DND-41 (cell line): ENCODE results near the gene PTPRD.

Experiments used
- ATAC-seq: fragments of 200-7000 bp; cut with Tn5 transposase; 3 replicates; pipeline ENCODE4 v1.9.1; 2021; ENCODE audit warnings: low read depth; ENCODE audit not compliant: insufficient read depth
- DNase-seq: peaks from one replicate; pipeline ENCODE4 v3.0.0-alpha.2; 2020
- H2AFZ ChIP-seq: 2 replicates; pipeline ENCODE4 v1.6.0; 2012; ENCODE audit warnings: low read depth, low read length
- H3K27ac ChIP-seq: 2 replicates; pipeline ENCODE4 v1.5.1; 2012; ENCODE audit warnings: low read length, inconsistent platforms
- H3K27me3 ChIP-seq: fragments of 200-600 bp; sonication (generic); 2 replicates; pipeline ENCODE4 v1.6.0; 2012; ENCODE audit warnings: low read length, mild to moderate bottlenecking, inconsistent platforms; ENCODE audit not compliant: insufficient read depth, poor library complexity
- H3K36me3 ChIP-seq: 2 replicates; pipeline ENCODE4 v1.5.1; 2012; ENCODE audit warnings: low read length, inconsistent platforms; ENCODE audit not compliant: insufficient read depth
- H3K4me1 ChIP-seq: 2 replicates; pipeline ENCODE4 v1.5.1; 2012; ENCODE audit warnings: mild to moderate bottlenecking, low read length; ENCODE audit not compliant: insufficient read depth
- H3K4me2 ChIP-seq: 2 replicates; pipeline ENCODE4 v1.6.0; 2012; ENCODE audit warnings: mild to moderate bottlenecking, moderate library complexity, low read length, inconsistent platforms; ENCODE audit not compliant: insufficient read depth
- H3K4me3 ChIP-seq, 2 experiments: fragments of 200-600 bp in 1 of 2; shearing (Covaris generic) in 1 of 2; 2 replicates each; pipeline ENCODE4 v1.5.1; 2012 to 2016; ENCODE audit warnings: inconsistent platforms in 2 of 2, low read length in 2 of 2, mild to moderate bottlenecking in 2 of 2, low read depth in 1 of 2, moderate library complexity in 1 of 2
- H3K79me2 ChIP-seq: 2 replicates; pipeline ENCODE4 v1.6.0; 2012; ENCODE audit warnings: low read length, inconsistent platforms; ENCODE audit not compliant: insufficient read depth
- H3K9ac ChIP-seq: 2 replicates; pipeline ENCODE4 v1.6.0; 2012; ENCODE audit warnings: low read depth, mild to moderate bottlenecking, inconsistent platforms, low read length, moderate library complexity
- H3K9me3 ChIP-seq: 2 replicates; pipeline ENCODE4 v1.5.1; 2012; ENCODE audit warnings: low read length, moderate library complexity, mild to moderate bottlenecking, inconsistent platforms; ENCODE audit not compliant: insufficient read depth, severe bottlenecking
- H4K20me1 ChIP-seq: 2 replicates; pipeline ENCODE4 v1.6.0; 2012; ENCODE audit warnings: low read length; ENCODE audit not compliant: insufficient read depth
- EZH2 ChIP-seq: IDR thresholded peaks from 3 replicates; pipeline ENCODE4 v1.6.1; 2012; ENCODE audit warnings: borderline replicate concordance, low read depth, mild to moderate bottlenecking, moderate library complexity, low read length, inconsistent platforms; ENCODE audit not compliant: severe bottlenecking
- TF ChIP-seq, protein P1 (sequence below): IDR thresholded peaks from 2 replicates; pipeline ENCODE4 v1.5.1; 2012; ENCODE audit warnings: borderline replicate concordance, low read length, moderate library complexity, mild to moderate bottlenecking; ENCODE audit not compliant: poor library complexity, severe bottlenecking; ENCODE audit errors: extremely low read depth

The PTPRD gene

DNA sequence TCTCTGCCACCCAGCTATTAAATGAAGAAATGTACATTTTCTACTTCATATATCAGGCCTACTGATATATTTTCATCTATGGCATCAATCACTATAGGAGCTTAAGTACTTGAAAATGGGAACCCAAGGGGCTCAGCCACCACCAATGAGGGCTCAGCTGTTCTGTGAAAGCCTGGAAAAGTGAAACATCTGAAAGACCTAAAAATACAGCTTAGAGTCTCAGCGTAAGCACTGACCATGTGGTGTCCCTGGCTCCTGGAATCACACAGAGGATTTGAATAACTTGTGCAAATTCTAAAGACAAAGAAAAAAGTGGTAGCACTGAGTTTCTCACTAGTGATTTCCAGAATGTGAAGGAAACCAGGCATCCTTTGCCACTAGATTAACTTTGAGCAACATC lies 64.5 kb downstream of the PTPRD start:
- TF ChIP-seq, protein P1, sequence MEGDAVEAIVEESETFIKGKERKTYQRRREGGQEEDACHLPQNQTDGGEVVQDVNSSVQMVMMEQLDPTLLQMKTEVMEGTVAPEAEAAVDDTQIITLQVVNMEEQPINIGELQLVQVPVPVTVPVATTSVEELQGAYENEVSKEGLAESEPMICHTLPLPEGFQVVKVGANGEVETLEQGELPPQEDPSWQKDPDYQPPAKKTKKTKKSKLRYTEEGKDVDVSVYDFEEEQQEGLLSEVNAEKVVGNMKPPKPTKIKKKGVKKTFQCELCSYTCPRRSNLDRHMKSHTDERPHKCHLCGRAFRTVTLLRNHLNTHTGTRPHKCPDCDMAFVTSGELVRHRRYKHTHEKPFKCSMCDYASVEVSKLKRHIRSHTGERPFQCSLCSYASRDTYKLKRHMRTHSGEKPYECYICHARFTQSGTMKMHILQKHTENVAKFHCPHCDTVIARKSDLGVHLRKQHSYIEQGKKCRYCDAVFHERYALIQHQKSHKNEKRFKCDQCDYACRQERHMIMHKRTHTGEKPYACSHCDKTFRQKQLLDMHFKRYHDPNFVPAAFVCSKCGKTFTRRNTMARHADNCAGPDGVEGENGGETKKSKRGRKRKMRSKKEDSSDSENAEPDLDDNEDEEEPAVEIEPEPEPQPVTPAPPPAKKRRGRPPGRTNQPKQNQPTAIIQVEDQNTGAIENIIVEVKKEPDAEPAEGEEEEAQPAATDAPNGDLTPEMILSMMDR = no peak
- TF ChIP-seq EZH2 = no peak
- Histone ChIP-seq H3K4me1 (no peaks in the 10 kb centered on the region), H3K4me3 (no peak overlapping the region), H3K9me3 (no peaks in the 10 kb centered on the region), H3K9ac (no peak overlapping the region), H4K20me1 (no peaks in the 10 kb centered on the region), H2AFZ (no peak overlapping the region), H3K27me3 (no peaks in the 10 kb centered on the region), H3K36me3 (no peaks in the 10 kb centered on the region), H3K4me2 (no peak overlapping the region), H3K79me2 (no peaks in the 10 kb centered on the region), H3K27ac (no peak overlapping the region)
- DNase-seq (no peak), ATAC-seq (no peak)

DNA sequence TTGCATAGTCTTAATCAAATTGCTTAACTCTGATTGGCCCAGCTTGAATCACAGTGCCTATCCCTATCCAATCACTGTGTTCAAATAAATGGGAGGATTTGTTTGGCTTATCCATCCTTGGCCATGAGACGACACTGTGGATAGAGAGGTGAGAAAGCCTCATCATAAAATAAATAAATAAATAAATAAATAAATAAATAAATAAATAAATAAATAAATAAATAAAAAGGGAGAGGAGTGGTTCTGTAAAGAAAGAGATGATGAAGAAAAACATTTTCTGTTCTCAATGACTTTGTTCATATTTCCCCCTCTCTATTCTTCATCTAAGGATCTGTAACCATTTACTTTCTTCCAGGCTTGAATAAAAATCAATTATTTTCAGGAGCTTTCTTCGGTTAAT lies 74.7 kb downstream of the PTPRD start:
- TF ChIP-seq, protein P1 = no peak
- TF ChIP-seq EZH2 = no peak
- no peak overlapping the region for H3K4me3 ChIP-seq
- H3K4me2 ChIP-seq = no peak overlapping the region
- H3K27ac ChIP-seq = no peak overlapping the region
- no peaks in the 10 kb centered on the region for H3K36me3 ChIP-seq
- H3K4me1 ChIP-seq = no peaks in the 10 kb centered on the region
- H4K20me1 ChIP-seq = no peaks in the 10 kb centered on the region
- no peak for DNase-seq
- no peaks in the 10 kb centered on the region for H3K27me3 ChIP-seq
- ATAC-seq = no peak
- no peaks in the 10 kb centered on the region for H3K79me2 ChIP-seq
- H3K9me3 ChIP-seq = no peaks in the 10 kb centered on the region
- H3K9ac ChIP-seq = no peak overlapping the region
- H2AFZ ChIP-seq = no peak overlapping the region

- Histone ChIP-seq H3K27me3 (no peaks in the 10 kb centered on the region), H3K4me3 (no peak overlapping the region), H3K36me3 (no peaks in the 10 kb centered on the region), H3K9me3 (no peaks in the 10 kb centered on the region), H3K9ac (no peak overlapping the region), H2AFZ (no peak overlapping the region), H3K4me2 (no peak overlapping the region), H4K20me1 (no peaks in the 10 kb centered on the region), H3K27ac (no peak overlapping the region), H3K4me1 (no peaks in the 10 kb centered on the region), H3K79me2 (no peaks in the 10 kb centered on the region)
- DNase-seq = no peak
- no peak for ATAC-seq
- TF ChIP-seq EZH2 = no peak
- TF ChIP-seq, protein P1 = no peak
Measured at GRCh38 chr9:10534850-10535249, 78.0 kb downstream of the PTPRD start.

DNA sequence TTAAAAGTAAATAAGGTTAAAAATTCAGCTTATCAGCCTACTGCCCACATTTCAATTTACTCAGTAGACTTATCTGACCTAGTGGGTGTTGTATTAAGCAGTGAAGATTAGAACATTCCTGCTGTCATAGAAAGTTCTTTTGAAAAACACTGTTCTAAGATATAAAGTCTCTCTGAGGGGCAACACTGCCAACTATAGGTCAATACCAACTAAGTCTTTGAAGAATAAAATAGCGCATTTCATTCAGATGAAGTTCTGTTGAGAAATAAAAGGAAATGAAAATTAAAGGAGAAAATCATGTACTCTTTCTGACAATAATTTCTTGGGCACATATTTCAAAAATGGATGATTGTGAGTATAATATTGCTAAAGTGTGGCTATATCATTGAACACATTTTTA lies 86.8 kb downstream of the PTPRD start:
- Histone ChIP-seq H3K27me3 (no peaks in the 10 kb centered on the region), H3K4me1 (no peaks in the 10 kb centered on the region), H3K27ac (no peak overlapping the region), H3K4me3 (no peak overlapping the region), H3K9ac (no peak overlapping the region), H2AFZ (no peak overlapping the region), H4K20me1 (no peaks in the 10 kb centered on the region), H3K79me2 (no peaks in the 10 kb centered on the region), H3K36me3 (no peaks in the 10 kb centered on the region), H3K9me3 (no peaks in the 10 kb centered on the region), H3K4me2 (no peak overlapping the region)
- no peak for ATAC-seq
- DNase-seq = no peak
- TF ChIP-seq, protein P1 = no peak
- TF ChIP-seq EZH2 = no peak
